Prostate gland (tissue), 2 donors: ENCODE measurements around the gene UNC119B.

Experiments
- POLR2A ChIP-seq: fragments of 450-650 bp; IDR thresholded peaks from one replicate; pipeline ENCODE4 v1.6.1; 2016; ENCODE audit warnings: antibody characterized with exemption, mild to moderate bottlenecking
- TF ChIP-seq, protein P1 (sequence below), 4 experiments: fragments of 200-600 bp in 2 of 4; fragments of 450-650 bp in 2 of 4; sonication (generic) in 2 of 4; IDR thresholded peaks; 1 replicate in 3 of 4; 2 replicates in 1 of 4; pipeline ENCODE4 v1.5.1; 2016 to 2019; ENCODE audit warnings: antibody characterized with exemption in 4 of 4, mild to moderate bottlenecking in 2 of 4, moderate library complexity in 2 of 4

GRCh38 chr12:120692524-120693033 is 17.7 kb upstream of the UNC119B start:
- no peak for TF ChIP-seq POLR2A
- TF ChIP-seq, protein P1, sequence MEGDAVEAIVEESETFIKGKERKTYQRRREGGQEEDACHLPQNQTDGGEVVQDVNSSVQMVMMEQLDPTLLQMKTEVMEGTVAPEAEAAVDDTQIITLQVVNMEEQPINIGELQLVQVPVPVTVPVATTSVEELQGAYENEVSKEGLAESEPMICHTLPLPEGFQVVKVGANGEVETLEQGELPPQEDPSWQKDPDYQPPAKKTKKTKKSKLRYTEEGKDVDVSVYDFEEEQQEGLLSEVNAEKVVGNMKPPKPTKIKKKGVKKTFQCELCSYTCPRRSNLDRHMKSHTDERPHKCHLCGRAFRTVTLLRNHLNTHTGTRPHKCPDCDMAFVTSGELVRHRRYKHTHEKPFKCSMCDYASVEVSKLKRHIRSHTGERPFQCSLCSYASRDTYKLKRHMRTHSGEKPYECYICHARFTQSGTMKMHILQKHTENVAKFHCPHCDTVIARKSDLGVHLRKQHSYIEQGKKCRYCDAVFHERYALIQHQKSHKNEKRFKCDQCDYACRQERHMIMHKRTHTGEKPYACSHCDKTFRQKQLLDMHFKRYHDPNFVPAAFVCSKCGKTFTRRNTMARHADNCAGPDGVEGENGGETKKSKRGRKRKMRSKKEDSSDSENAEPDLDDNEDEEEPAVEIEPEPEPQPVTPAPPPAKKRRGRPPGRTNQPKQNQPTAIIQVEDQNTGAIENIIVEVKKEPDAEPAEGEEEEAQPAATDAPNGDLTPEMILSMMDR (IDR thresholded peaks at IDR 0.05), result no peak
